Activated T-helper 2 cell treated with anti-CD3 and anti-CD28 coated beads, Interferon-gamma antibody, Interleukin-2, Interleukin-4, amounts not matched to agents 10 μg/mL and 5 μg/mL and 100 μg/mL, durations not matched to agents 14 hours and 24 hours and 36 hours (primary cell): ENCODE measurements around the gene PSMD5. TPM values are rescaled to one million over a fixed set of nuclear protein-coding genes. Genes with fewer than 3 reads are reported as not detected.
A peak's percentile ranks its signal among the peaks of the same experiment; 100 is the strongest.

ENCODE experiments used
- DNase-seq: peaks from one replicate; pipeline ENCODE4 v3.0.0; 2021; ENCODE audit warnings: low spot score
- H3K27ac Mint-ChIP-seq: one replicate; pipeline ENCODE4 v1.8.0; 2021; ENCODE audit warnings: mixed read lengths
- H3K27me3 Mint-ChIP-seq: one replicate; pipeline ENCODE4 v1.8.0; 2021; ENCODE audit warnings: low read depth, mixed read lengths
- H3K36me3 Mint-ChIP-seq: one replicate; pipeline ENCODE4 v1.8.0; 2021; ENCODE audit warnings: low read depth, mixed read lengths
- H3K4me1 Mint-ChIP-seq: one replicate; pipeline ENCODE4 v1.8.0; 2021; ENCODE audit warnings: low read depth, mixed read lengths
- H3K4me3 Mint-ChIP-seq: one replicate; pipeline ENCODE4 v1.8.0; 2021; ENCODE audit warnings: low read depth, mild to moderate bottlenecking, moderate library complexity, mixed read lengths
- H3K9me3 Mint-ChIP-seq: one replicate; pipeline ENCODE4 v1.8.0; 2021; ENCODE audit warnings: mixed read lengths
- intact Hi-C: fragments of 100-400 bp; cut with micrococcal nuclease; formaldehyde crosslinking; loops from one replicate; pipeline ENCODE4 v1.15.1; 2023
- total RNA-seq: library from RNA; stranded (reverse); gene quantifications from 2 replicates; pipeline ENCODE4 v1.2.3, GENCODE V29; 2022

Gene PSMD5
- total RNA-seq, 1 donor from 2014 or later, result 67.9 TPM

- no peaks in the 10 kb centered on the region for H3K27me3 Mint-ChIP-seq
- intact Hi-C loops, result loop anchor here (1.0 to 10.0 kb wide), 4 partner anchors 47 to 360 kb away; partner anchors contain the start of genes CNTRL, RAB14 and TRAF1
Observed at GRCh38 chr9:120845255-120845654, 2.5 kb upstream of the PSMD5 start.

DNA sequence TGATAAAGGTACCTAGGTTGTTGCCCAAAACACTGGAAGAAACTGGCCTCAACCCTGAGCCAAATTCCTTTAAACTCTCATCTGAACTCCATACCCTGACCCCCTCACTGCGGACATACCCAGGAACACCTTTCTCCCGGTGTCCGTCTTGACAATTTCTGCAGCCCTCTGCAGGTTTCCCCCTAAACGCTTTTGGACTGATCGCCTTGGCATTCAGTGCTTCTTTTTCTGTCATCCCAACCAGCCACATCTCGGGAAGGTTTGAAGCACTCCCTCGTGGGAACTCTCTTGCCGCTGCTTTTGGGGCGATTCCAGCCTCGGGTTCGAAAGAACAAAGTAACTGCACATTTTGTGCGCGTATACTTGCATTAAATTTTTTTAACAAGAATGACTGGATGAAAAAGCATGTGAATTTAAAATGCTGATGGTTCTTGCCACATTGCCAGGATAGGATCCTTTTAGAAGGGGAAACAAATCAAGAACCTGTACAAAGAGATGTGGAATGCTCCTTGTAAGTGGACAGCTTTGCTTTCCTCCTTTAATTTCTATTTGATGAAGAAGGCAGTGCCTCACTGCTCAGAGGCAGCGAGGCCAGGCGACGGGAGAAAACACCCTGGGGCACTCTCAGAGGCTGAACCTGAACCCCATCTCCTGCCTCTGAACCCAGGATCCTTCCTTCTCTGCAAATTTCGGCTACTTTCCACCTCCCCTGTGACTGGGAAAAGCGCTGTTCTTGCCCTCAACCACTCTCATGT is 615 bp downstream of the PSMD5 start:
- H3K4me1 Mint-ChIP-seq, result peaks cover 66% of the 10 kb centered on the region
- peak overlapping the region; percentile 94 for H3K27ac Mint-ChIP-seq
- DNase-seq, result no peak
- H3K9me3 Mint-ChIP-seq, result no peaks in the 10 kb centered on the region
- H3K36me3 Mint-ChIP-seq, result peaks cover 73% of the 10 kb centered on the region
- H3K27me3 Mint-ChIP-seq, result no peaks in the 10 kb centered on the region
- intact Hi-C loops, result loop anchor here (1.0 to 10.0 kb wide), 4 partner anchors 35 to 363 kb away; partner anchors contain the start of genes PHF19 and RAB14
- peak overlapping the region; percentile 98 for H3K4me3 Mint-ChIP-seq

More at GRCh38 chr9:120845255-120845654, 2.5 kb upstream of the PSMD5 start:
- Mint-ChIP-seq H3K9me3 (no peaks in the 10 kb centered on the region), H3K4me1 (peaks cover 56% of the 10 kb centered on the region), H3K36me3 (peaks cover 70% of the 10 kb centered on the region), H3K4me3 (peak overlapping the region; percentile 98), H3K27ac (peak overlapping the region; percentile 94)
- no peak for DNase-seq

- peak overlapping the region; percentile 66 for H3K27ac Mint-ChIP-seq
- no peaks in the 10 kb centered on the region for H3K9me3 Mint-ChIP-seq
- H3K4me3 Mint-ChIP-seq, result peak overlapping the region; percentile 41
- H3K27me3 Mint-ChIP-seq, result no peaks in the 10 kb centered on the region
- H3K4me1 Mint-ChIP-seq, result peaks cover 45% of the 10 kb centered on the region
- intact Hi-C loops, result no loop called here
- no peak for DNase-seq
- H3K36me3 Mint-ChIP-seq, result peaks cover 57% of the 10 kb centered on the region
Observed at GRCh38 chr9:120839146-120839545, 3.6 kb downstream of the PSMD5 start.

- H3K27ac Mint-ChIP-seq, result peak overlapping the region; percentile 3
- H3K4me1 Mint-ChIP-seq, result peaks cover 41% of the 10 kb centered on the region
- no peak for DNase-seq
- no peak overlapping the region for H3K4me3 Mint-ChIP-seq
- intact Hi-C loops, result no loop called here
- H3K36me3 Mint-ChIP-seq, result peaks cover 59% of the 10 kb centered on the region
- H3K27me3 Mint-ChIP-seq, result no peaks in the 10 kb centered on the region
- H3K9me3 Mint-ChIP-seq, result no peaks in the 10 kb centered on the region
Observed at GRCh38 chr9:120837921-120838320, 4.8 kb downstream of the PSMD5 start.

DNA sequence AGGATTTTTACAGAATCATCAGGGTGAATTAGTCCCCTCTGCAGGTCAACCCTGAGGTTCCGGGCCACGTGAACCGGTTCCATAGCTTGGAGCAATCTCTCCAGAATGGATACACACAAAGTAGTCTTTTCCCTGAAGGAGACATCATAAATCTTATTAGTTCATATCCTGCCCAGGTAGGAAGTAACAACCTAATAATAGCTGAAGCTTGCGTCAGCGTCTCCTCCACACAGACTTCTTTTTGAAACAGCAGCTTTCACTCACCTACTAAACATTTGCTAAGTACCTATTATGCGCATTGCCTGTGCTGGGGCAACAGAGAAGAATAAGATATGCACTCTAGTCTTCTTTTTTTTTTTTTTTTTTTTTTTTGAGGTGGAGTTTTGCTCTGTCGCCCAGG is 9.4 kb downstream of the PSMD5 start:
- DNase-seq, result no peak
- H3K4me1 Mint-ChIP-seq, result peaks cover 23% of the 10 kb centered on the region
- no peak overlapping the region for H3K27ac Mint-ChIP-seq
- no peak overlapping the region for H3K4me3 Mint-ChIP-seq
- no peaks in the 10 kb centered on the region for H3K9me3 Mint-ChIP-seq
- intact Hi-C loops, result no loop called here
- no peaks in the 10 kb centered on the region for H3K27me3 Mint-ChIP-seq
- H3K36me3 Mint-ChIP-seq, result peaks cover 64% of the 10 kb centered on the region

GRCh38 chr9:120832807-120833206 is 9.9 kb downstream of the PSMD5 start:
- no peak for DNase-seq
- Mint-ChIP-seq H3K4me1 (peaks cover 19% of the 10 kb centered on the region), H3K4me3 (no peak overlapping the region), H3K27ac (no peak overlapping the region), H3K36me3 (peaks cover 59% of the 10 kb centered on the region), H3K27me3 (no peaks in the 10 kb centered on the region), H3K9me3 (no peaks in the 10 kb centered on the region)
- intact Hi-C loops, result no loop called here

- Mint-ChIP-seq H3K4me3 (no peak overlapping the region), H3K36me3 (peaks cover 68% of the 10 kb centered on the region)
Observed at GRCh38 chr9:120830865-120831264, 11.9 kb downstream of the PSMD5 start.

DNA sequence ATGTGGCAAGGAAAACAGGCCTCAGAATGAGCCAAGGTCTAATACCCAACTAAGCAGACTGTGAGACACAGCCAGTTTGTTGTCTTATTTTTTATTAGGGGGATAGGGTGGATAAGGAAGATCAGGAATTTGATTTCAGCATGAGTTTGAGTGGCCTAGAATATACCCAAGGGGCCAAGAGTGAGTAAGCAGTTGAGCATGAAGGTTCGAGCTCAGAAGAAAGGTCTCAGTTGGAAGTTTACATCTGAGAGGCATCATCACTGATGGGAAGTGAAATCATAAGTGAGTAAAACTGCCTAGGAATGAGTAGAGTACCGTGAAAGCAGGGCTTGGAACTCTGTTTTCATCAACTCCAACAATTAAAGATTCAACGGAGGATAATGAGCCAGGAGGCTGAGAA is 12.6 kb downstream of the PSMD5 start:
- DNase-seq, result no peak
- intact Hi-C loops, result no loop called here
- no peak overlapping the region for H3K4me3 Mint-ChIP-seq
- H3K36me3 Mint-ChIP-seq, result peaks cover 70% of the 10 kb centered on the region
- H3K9me3 Mint-ChIP-seq, result no peaks in the 10 kb centered on the region
- H3K4me1 Mint-ChIP-seq, result peaks cover 9% of the 10 kb centered on the region
- no peaks in the 10 kb centered on the region for H3K27me3 Mint-ChIP-seq
- peak overlapping the region; percentile 8 for H3K27ac Mint-ChIP-seq

More at GRCh38 chr9:120830865-120831264, 11.9 kb downstream of the PSMD5 start:
- Mint-ChIP-seq H3K9me3 (no peaks in the 10 kb centered on the region), H3K27me3 (no peaks in the 10 kb centered on the region), H3K4me1 (peaks cover 10% of the 10 kb centered on the region), H3K27ac (no peak overlapping the region)
- intact Hi-C loops, result no loop called here
- no peak for DNase-seq

DNA sequence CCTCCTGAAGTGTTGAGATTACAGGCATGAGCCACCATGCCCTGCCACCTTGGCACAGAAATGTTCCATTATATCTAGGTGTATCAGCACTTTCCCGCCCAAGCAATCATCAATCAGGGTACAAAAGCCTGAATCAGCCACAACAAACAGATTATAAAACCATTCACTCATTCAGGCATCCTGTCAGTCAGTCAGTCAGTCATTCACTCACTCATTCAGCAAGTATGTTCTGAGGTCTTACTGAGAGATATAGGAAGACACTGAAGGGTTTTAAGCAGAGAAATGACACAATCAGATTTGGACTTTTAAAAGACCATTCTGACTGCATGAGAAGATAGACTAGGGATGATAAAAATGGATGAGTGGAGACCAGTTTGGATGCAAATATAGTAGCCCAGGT is 13.1 kb downstream of the PSMD5 start:
- H3K27me3 Mint-ChIP-seq, result no peaks in the 10 kb centered on the region
- H3K9me3 Mint-ChIP-seq, result no peaks in the 10 kb centered on the region
- intact Hi-C loops, result no loop called here
- H3K4me1 Mint-ChIP-seq, result peaks cover 12% of the 10 kb centered on the region
- peaks cover 74% of the 10 kb centered on the region for H3K36me3 Mint-ChIP-seq
- peak overlapping the region; percentile 8 for H3K27ac Mint-ChIP-seq
- no peak overlapping the region for H3K4me3 Mint-ChIP-seq
- DNase-seq, result no peak

DNA sequence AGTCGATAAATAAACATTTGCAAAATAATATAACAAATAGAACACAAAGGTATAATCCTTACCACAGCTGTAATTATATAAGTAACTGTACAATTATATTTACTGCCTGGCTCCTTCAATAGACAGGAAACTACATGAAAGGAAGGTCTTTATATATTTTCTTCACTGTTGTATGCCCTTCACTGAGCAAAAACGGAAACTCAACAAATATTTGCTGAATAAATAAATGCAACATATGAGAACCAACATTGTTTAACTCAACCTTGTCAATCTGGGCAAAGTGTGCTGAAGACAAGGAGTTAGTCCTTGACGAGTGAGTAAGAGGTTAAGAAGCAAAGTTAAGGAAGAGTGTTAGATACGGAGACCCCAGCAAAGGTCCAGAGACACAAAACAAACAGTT is 22.6 kb downstream of the PSMD5 start:
- Mint-ChIP-seq H3K27ac (no peak overlapping the region), H3K4me3 (no peak overlapping the region), H3K4me1 (peaks cover 8% of the 10 kb centered on the region), H3K36me3 (peaks cover 81% of the 10 kb centered on the region), H3K9me3 (no peaks in the 10 kb centered on the region), H3K27me3 (no peaks in the 10 kb centered on the region)
- no peak for DNase-seq
- intact Hi-C loops, result no loop called here

DNA sequence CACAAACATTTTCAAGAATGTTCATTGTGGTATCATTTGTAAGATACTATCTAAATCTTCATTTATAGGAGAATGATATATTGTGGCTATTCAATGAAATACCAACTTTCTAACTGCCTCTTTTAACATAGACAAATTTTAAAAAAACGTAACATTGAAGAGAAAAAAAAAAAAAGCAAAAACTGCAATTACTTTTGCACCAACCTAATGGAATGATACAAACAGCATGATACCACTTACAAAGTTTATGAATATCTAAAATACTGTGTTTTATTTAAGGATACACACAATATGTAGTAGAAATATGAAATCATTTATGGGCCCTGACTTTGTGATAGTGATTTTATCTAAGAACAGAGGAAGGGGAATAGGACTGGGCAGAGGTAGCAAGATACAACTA is 24.1 kb downstream of the PSMD5 start:
- no peak overlapping the region for H3K4me3 Mint-ChIP-seq
- H3K4me1 Mint-ChIP-seq, result peaks cover 4% of the 10 kb centered on the region
- no peak overlapping the region for H3K27ac Mint-ChIP-seq
- H3K27me3 Mint-ChIP-seq, result no peaks in the 10 kb centered on the region
- no peak for DNase-seq
- peaks cover 71% of the 10 kb centered on the region for H3K36me3 Mint-ChIP-seq
- intact Hi-C loops, result no loop called here
- H3K9me3 Mint-ChIP-seq, result no peaks in the 10 kb centered on the region

DNA sequence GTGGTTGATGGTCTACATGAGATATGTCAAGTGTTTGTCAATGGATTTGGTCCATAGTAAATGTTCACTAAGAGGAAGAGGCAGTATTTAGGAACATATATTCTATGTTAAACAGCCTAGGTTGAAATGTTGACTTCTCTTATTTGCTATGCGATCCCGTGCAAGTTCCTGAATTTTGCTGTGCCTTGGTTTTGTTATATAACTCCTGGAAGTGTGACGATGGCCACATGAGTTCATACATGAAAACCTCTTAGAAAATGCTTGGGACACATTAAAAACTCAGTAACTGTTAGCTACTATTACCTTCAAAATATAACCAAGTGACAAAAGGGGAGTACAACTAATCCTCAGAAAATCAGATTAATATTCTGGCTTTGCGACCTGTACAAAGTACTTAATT is 27.6 kb downstream of the PSMD5 start:
- H3K27ac Mint-ChIP-seq, result no peak overlapping the region
- H3K9me3 Mint-ChIP-seq, result peaks cover 9% of the 10 kb centered on the region
- intact Hi-C loops, result no loop called here
- peaks cover 49% of the 10 kb centered on the region for H3K36me3 Mint-ChIP-seq
- no peaks in the 10 kb centered on the region for H3K27me3 Mint-ChIP-seq
- DNase-seq, result no peak
- no peak overlapping the region for H3K4me3 Mint-ChIP-seq
- peaks cover 4% of the 10 kb centered on the region for H3K4me1 Mint-ChIP-seq

DNA sequence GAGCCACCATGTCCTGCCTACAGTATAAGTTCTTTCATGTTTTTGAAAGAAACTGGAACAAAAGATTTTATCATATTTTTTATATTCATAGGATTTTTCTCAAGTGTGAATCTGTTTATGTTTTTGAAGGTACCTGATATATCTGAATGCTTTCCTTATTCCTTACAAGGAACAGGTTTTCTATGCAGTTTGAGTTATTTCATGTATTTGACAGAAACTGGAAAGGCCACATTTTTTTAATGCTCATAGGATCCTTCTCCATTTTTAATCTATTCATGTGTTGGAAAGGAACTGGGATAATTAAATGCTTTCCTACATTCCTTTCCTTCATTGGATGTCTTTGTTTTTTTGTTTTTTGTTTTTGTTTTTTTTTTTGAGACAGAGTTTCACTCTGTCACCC is 33.8 kb downstream of the PSMD5 start:
- Mint-ChIP-seq H3K36me3 (peaks cover 22% of the 10 kb centered on the region), H3K4me3 (no peak overlapping the region), H3K27ac (no peak overlapping the region), H3K27me3 (no peaks in the 10 kb centered on the region), H3K4me1 (no peaks in the 10 kb centered on the region), H3K9me3 (peaks cover 55% of the 10 kb centered on the region)
- no peak for DNase-seq
- intact Hi-C loops, result no loop called here
